Astrocyte (in vitro differentiated cells and primary cell): ENCODE results near the gene EEF2K. TPM values are rescaled to one million over a fixed set of nuclear protein-coding genes. Genes with fewer than 3 reads are reported as not detected.
A peak's percentile ranks its signal among the peaks of the same experiment; 100 is the strongest.

Experiments used
- DNase-seq: peaks from one replicate; pipeline ENCODE4 v3.0.0-alpha.2; 2010; ENCODE audit warnings: low read depth
- FAIRE-seq: peaks from 2 replicates; lab custom pipeline; 2011; peaks lifted over from hg19 to GRCh38; lab: Jason Lieb, UNC
- H2AFZ ChIP-seq: 2 replicates; pipeline ENCODE4 v1.6.0; 2012; ENCODE audit warnings: low read depth, low read length, inconsistent platforms
- H3K27ac ChIP-seq: 2 replicates; pipeline ENCODE4 v1.5.1; 2011; ENCODE audit warnings: low read depth, low read length, inconsistent platforms
- H3K27me3 ChIP-seq: 2 replicates; pipeline ENCODE4 v1.6.0; 2011; ENCODE audit warnings: low read length, inconsistent platforms; ENCODE audit not compliant: insufficient read depth
- H3K36me3 ChIP-seq: 2 replicates; pipeline ENCODE4 v1.5.1; 2011; ENCODE audit warnings: low read length, inconsistent platforms; ENCODE audit not compliant: insufficient read depth
- H3K4me1 ChIP-seq: 2 replicates; pipeline ENCODE4 v1.5.1; 2011; ENCODE audit warnings: low read length, inconsistent platforms; ENCODE audit not compliant: insufficient read depth
- H3K4me2 ChIP-seq: 2 replicates; pipeline ENCODE4 v1.6.0; 2012; ENCODE audit warnings: low read length, inconsistent platforms
- H3K4me3 ChIP-seq: 2 replicates; pipeline ENCODE4 v1.5.1; 2011; ENCODE audit warnings: low read depth, mild to moderate bottlenecking, low read length, inconsistent platforms; ENCODE audit not compliant: insufficient read depth
- H3K79me2 ChIP-seq: 2 replicates; pipeline ENCODE4 v1.6.0; 2012; ENCODE audit warnings: mild to moderate bottlenecking, low read length, inconsistent platforms; ENCODE audit not compliant: insufficient read depth
- H3K9ac ChIP-seq: 2 replicates; pipeline ENCODE4 v1.6.0; 2012; ENCODE audit warnings: mild to moderate bottlenecking, low read length, inconsistent platforms
- H3K9me3 ChIP-seq: 2 replicates; pipeline ENCODE4 v1.5.1; 2012; ENCODE audit warnings: low read depth, mild to moderate bottlenecking, low read length, inconsistent platforms; ENCODE audit not compliant: insufficient read depth
- H4K20me1 ChIP-seq: 2 replicates; pipeline ENCODE4 v1.6.0; 2012; ENCODE audit warnings: low read length, inconsistent platforms; ENCODE audit not compliant: insufficient read depth
- H3K27ac Mint-ChIP-seq: one replicate; pipeline ENCODE4 v1.8.0; 2021; ENCODE audit warnings: mild to moderate bottlenecking, mixed read lengths; ENCODE audit not compliant: unreplicated experiment
- H3K27me3 Mint-ChIP-seq: one replicate; pipeline ENCODE4 v1.8.0; 2021; ENCODE audit warnings: low read depth, mixed read lengths; ENCODE audit not compliant: unreplicated experiment
- H3K36me3 Mint-ChIP-seq: one replicate; pipeline ENCODE4 v1.8.0; 2021; ENCODE audit warnings: low read depth, mixed read lengths; ENCODE audit not compliant: unreplicated experiment
- H3K4me1 Mint-ChIP-seq: one replicate; pipeline ENCODE4 v1.8.0; 2021; ENCODE audit warnings: low read depth, mixed read lengths; ENCODE audit not compliant: unreplicated experiment
- H3K4me3 Mint-ChIP-seq: one replicate; pipeline ENCODE4 v1.8.0; 2021; ENCODE audit warnings: mild to moderate bottlenecking, moderate library complexity, mixed read lengths; ENCODE audit not compliant: unreplicated experiment
- H3K9me3 Mint-ChIP-seq: one replicate; pipeline ENCODE4 v1.8.0; 2021; ENCODE audit warnings: mild to moderate bottlenecking, mixed read lengths; ENCODE audit not compliant: unreplicated experiment
- CTCF ChIP-seq: IDR thresholded peaks from 2 replicates; pipeline ENCODE4 v1.5.1; 2011; ENCODE audit warnings: low read depth, mild to moderate bottlenecking, inconsistent platforms, low read length, moderate library complexity; ENCODE audit not compliant: insufficient read depth
- EZH2 ChIP-seq: IDR thresholded peaks from 2 replicates; pipeline ENCODE4 v1.6.1; 2012; ENCODE audit warnings: mild to moderate bottlenecking, low read length, inconsistent platforms; ENCODE audit not compliant: insufficient read depth
- total RNA-seq: library from RNA; stranded (reverse); gene quantifications from 2 replicates; pipeline ENCODE4 v1.2.1, GENCODE V29; 2021

Gene EEF2K
- total RNA-seq, 1 donor from 2014 or later: 20.9 TPM

- Mint-ChIP-seq H3K4me1 (peaks cover 7% of the 10 kb centered on the region), H3K36me3 (no peaks in the 10 kb centered on the region), H3K4me3 (peak overlapping the region; percentile 90), H3K27me3 (no peaks in the 10 kb centered on the region), H3K27ac (no peak overlapping the region), H3K9me3 (peaks cover 3% of the 10 kb centered on the region)
- peak overlapping the region; percentile 62 for H3K4me3 ChIP-seq
- no peaks in the 10 kb centered on the region for H3K9me3 ChIP-seq
- DNase-seq (peak; percentile 94), FAIRE-seq (no peak)
- H3K4me2 ChIP-seq: peak overlapping the region; percentile 94
- TF ChIP-seq CTCF (no peak), EZH2 (no peak)
- H3K79me2 ChIP-seq: no peaks in the 10 kb centered on the region
- no peaks in the 10 kb centered on the region for H3K36me3 ChIP-seq
- H3K27ac ChIP-seq: no peak overlapping the region
- no peaks in the 10 kb centered on the region for H4K20me1 ChIP-seq
- H2AFZ ChIP-seq: peak overlapping the region; percentile 98
- peak overlapping the region; percentile 45 for H3K9ac ChIP-seq
- H3K4me1 ChIP-seq: peaks cover 25% of the 10 kb centered on the region
- H3K27me3 ChIP-seq: no peaks in the 10 kb centered on the region
Measured at GRCh38 chr16:22190081-22190775, 15.8 kb upstream of the EEF2K start.

- Histone ChIP-seq H3K9ac (peak overlapping the region; percentile 89), H3K36me3 (no peaks in the 10 kb centered on the region), H3K4me1 (peaks cover 25% of the 10 kb centered on the region), H3K9me3 (no peaks in the 10 kb centered on the region), H2AFZ (peak overlapping the region; percentile 88), H3K4me3 (peak overlapping the region; percentile 71), H3K4me2 (peak overlapping the region; percentile 95), H3K79me2 (no peaks in the 10 kb centered on the region), H4K20me1 (no peaks in the 10 kb centered on the region), H3K27ac (peak overlapping the region; percentile 97), H3K27me3 (no peaks in the 10 kb centered on the region)
- peaks cover 3% of the 10 kb centered on the region for H3K9me3 Mint-ChIP-seq
- FAIRE-seq: no peak
- H3K27me3 Mint-ChIP-seq: no peaks in the 10 kb centered on the region
- peak overlapping the region; percentile 90 for H3K4me3 Mint-ChIP-seq
- TF ChIP-seq EZH2 (no peak), CTCF (no peak)
- peak overlapping the region; percentile 97 for H3K27ac Mint-ChIP-seq
- DNase-seq: peak; percentile 96
- H3K4me1 Mint-ChIP-seq: peaks cover 7% of the 10 kb centered on the region
- H3K36me3 Mint-ChIP-seq: no peaks in the 10 kb centered on the region
Measured at GRCh38 chr16:22190776-22191531, 15.1 kb upstream of the EEF2K start.
